Aorta (tissue), 5 donors: ENCODE data around the gene PIM1. TPM values are rescaled to one million over a fixed set of nuclear protein-coding genes. Genes with fewer than 3 reads are reported as not detected.
A peak's percentile ranks its signal among the peaks of the same experiment; 100 is the strongest.

Experiments used
- ATAC-seq: fragments of 200-7000 bp; cut with Tn5 transposase; one replicate; pipeline ENCODE4 v1.9.1; 2022; ENCODE audit warnings: moderate library complexity; ENCODE audit not compliant: low FRiP score
- DNase-seq, 2 donors: peaks; one replicate each; pipeline ENCODE4 v3.0.0-alpha.2; 2020
- H3K27ac ChIP-seq, 2 donors: one replicate each; pipeline ENCODE4 v1.5.1; 2013; ENCODE audit warnings: low read length in 2 of 2, mild to moderate bottlenecking in 2 of 2, moderate library complexity in 2 of 2, control low read depth in 1 of 2, inconsistent platforms in 1 of 2, low read depth in 1 of 2
- H3K27me3 ChIP-seq, 2 donors: one replicate each; pipeline ENCODE4 v1.6.1; 2013; ENCODE audit warnings: control low read depth in 1 of 2, low read length in 1 of 2, mild to moderate bottlenecking in 1 of 2, moderate library complexity in 1 of 2; ENCODE audit not compliant: insufficient read depth in 2 of 2, control insufficient read depth in 1 of 2
- H3K36me3 ChIP-seq, 2 donors: one replicate each; pipeline ENCODE4 v1.6.1; 2013; ENCODE audit warnings: control low read depth in 1 of 2, low read length in 1 of 2, mild to moderate bottlenecking in 1 of 2; ENCODE audit not compliant: insufficient read depth in 2 of 2, control insufficient read depth in 1 of 2
- H3K4me1 ChIP-seq, 2 donors: one replicate each; pipeline ENCODE4 v1.6.1; 2013; ENCODE audit warnings: low read length in 2 of 2, control low read depth in 1 of 2, mild to moderate bottlenecking in 1 of 2, moderate library complexity in 1 of 2; ENCODE audit not compliant: insufficient read depth in 2 of 2, control insufficient read depth in 1 of 2
- H3K4me3 ChIP-seq, 2 donors: one replicate each; pipeline ENCODE4 v1.5.1; 2013; ENCODE audit warnings: low read length in 2 of 2, control low read depth in 1 of 2, mild to moderate bottlenecking in 1 of 2
- H3K9me3 ChIP-seq: one replicate; pipeline ENCODE4 v1.6.1; 2013; ENCODE audit warnings: mild to moderate bottlenecking, low read length; ENCODE audit not compliant: control insufficient read depth
- WGBS, 2 donors: extraction: QIAGEN DNeasy Blood & Tissue Kit; methylation state at CpG; one replicate each; pipeline ENCODE4 v1.1.7; 2013; 5-methylcytosine and 5-hydroxymethylcytosine counted together
- intact Hi-C, 2 donors: fragments of 100-400 bp; cut with DNase I; formaldehyde crosslinking; loops; one replicate each; pipeline versions ENCODE4 v1.14.2 to v1.15.0; 2022
- polyA plus RNA-seq, 2 donors: library from polyadenylated mRNA; stranded (reverse); fragments of 200-250 nt; gene quantifications; one replicate each; pipeline ENCODE4 v1.2.3, GENCODE V29; 2013
- total RNA-seq, 2 donors: library from RNA; stranded (reverse); fragmentation: NEBNext Ultra II Directional; extraction: Animal tissue kit (Norgen Biotek cat#: 25700); gene quantifications; one replicate each; pipeline ENCODE4 v1.2.1, GENCODE V29; 2021
- donor health status: healthy with polysubstance abuse.
- donor health status: Bipolar disorder and iron deficiency.
- donor health status: DM: no; HTN: no; CAD: no.
- donor health status: DM: no; HTN: no; CAD: no.
- donor health status: DM: yes; HTN: yes; CAD: no.

PIM1 gene
- total and polyA plus RNA-seq, 4 donors: 17.2 to 54.2 (median 33.7) TPM

- Histone ChIP-seq H3K9me3 (no peaks in the 10 kb centered on the region), H3K36me3 (no peaks in the 10 kb centered on the region), H3K4me1 (no peaks in the 10 kb centered on the region), H3K27me3 (no peaks in the 10 kb centered on the region), H3K4me3 (no peak overlapping the region), H3K27ac (no peak overlapping the region)
- 40 to 46% methylated on average over 7 of the region's 7 CpGs for WGBS, 2 donors
- intact Hi-C loops: loop anchor here in 1 of 2 donors (1.0 to 10.0 kb wide), 3 partner anchors 38 to 326 kb away; partner anchors contain the start of gene C6orf89
- peak; percentile 91 for ATAC-seq
- DNase-seq: peak in 1 of 2 donors; percentile 65
Measured at GRCh38 chr6:37210313-37210968, 40.5 kb downstream of the PIM1 start.

GRCh38 chr6:37212268-37212667, 42.3 kb downstream of the PIM1 start:
- H3K4me3 ChIP-seq: no peak overlapping the region
- no peak for ATAC-seq
- intact Hi-C loops: loop anchor here in 1 of 2 donors (10.0 kb wide), 1 partner anchor 327 kb away; the partner anchor contains the start of gene C6orf89

GRCh38 chr6:37218061-37218460, 48.1 kb downstream of the PIM1 start:
- Histone ChIP-seq H3K4me1 (no peaks in the 10 kb centered on the region), H3K4me3 (no peak overlapping the region)

More at GRCh38 chr6:37212268-37212667, 42.3 kb downstream of the PIM1 start:
- Histone ChIP-seq H3K36me3 (no peaks in the 10 kb centered on the region), H3K4me1 (no peaks in the 10 kb centered on the region), H3K27ac (no peak overlapping the region), H3K27me3 (no peaks in the 10 kb centered on the region), H3K9me3 (no peaks in the 10 kb centered on the region)
- no peak for DNase-seq
- 90 to 91% methylated on average over 9 of the region's 9 CpGs for WGBS, 2 donors

GRCh38 chr6:37218511-37218910, 48.6 kb downstream of the PIM1 start:
- Histone ChIP-seq H3K4me1 (no peaks in the 10 kb centered on the region), H3K27me3 (no peaks in the 10 kb centered on the region), H3K9me3 (no peaks in the 10 kb centered on the region), H3K4me3 (no peak overlapping the region), H3K36me3 (no peaks in the 10 kb centered on the region), H3K27ac (no peak overlapping the region)
- 91 to 92% methylated on average over 8 of the region's 8 CpGs for WGBS, 2 donors
- DNase-seq (no peak), ATAC-seq (no peak)
- intact Hi-C loops: loop anchor here in 1 of 2 donors (10.0 kb wide), 1 partner anchor 334 kb away; the partner anchor contains the start of gene C6orf89

More at GRCh38 chr6:37218061-37218460, 48.1 kb downstream of the PIM1 start:
- no peak for ATAC-seq
- Histone ChIP-seq H3K27me3 (no peaks in the 10 kb centered on the region), H3K36me3 (no peaks in the 10 kb centered on the region), H3K27ac (no peak overlapping the region), H3K9me3 (no peaks in the 10 kb centered on the region)
- DNase-seq: no peak
- intact Hi-C loops: loop anchor here in 1 of 2 donors (10.0 kb wide), 1 partner anchor 333 kb away; the partner anchor contains the start of gene C6orf89
- WGBS, 2 donors: 95% methylated on average over 6 of the region's 6 CpGs

GRCh38 chr6:37221585-37222124, 51.7 kb downstream of the PIM1 start:
- H3K27me3 ChIP-seq: no peaks in the 10 kb centered on the region
- 65 to 66% methylated on average over 6 of the region's 6 CpGs for WGBS, 2 donors
- DNase-seq (no peak), ATAC-seq (peak; percentile 19)
- no peaks in the 10 kb centered on the region for H3K36me3 ChIP-seq
- peak overlapping the region in 1 of 2 donors; percentile 68 for H3K27ac ChIP-seq
- no peaks in the 10 kb centered on the region for H3K4me1 ChIP-seq
- no peaks in the 10 kb centered on the region for H3K9me3 ChIP-seq
- no peak overlapping the region for H3K4me3 ChIP-seq
- intact Hi-C loops: no loop called here

GRCh38 chr6:37222125-37222967, 52.4 kb downstream of the PIM1 start:
- Histone ChIP-seq H3K36me3 (no peaks in the 10 kb centered on the region), H3K27ac (peak overlapping the region in 1 of 2 donors; percentile 68), H3K4me1 (no peaks in the 10 kb centered on the region), H3K9me3 (no peaks in the 10 kb centered on the region), H3K4me3 (peak overlapping the region; percentile 61 to 72), H3K27me3 (no peaks in the 10 kb centered on the region)
- ATAC-seq: peak; percentile 91
- DNase-seq: peak; percentile 90 to 92
- intact Hi-C loops: no loop called here
- WGBS, 2 donors: 0 to 1% methylated on average over 35 to 39 of the region's 39 CpGs

GRCh38 chr6:37222992-37223391, 53.0 kb downstream of the PIM1 start:
- H3K27ac ChIP-seq: no peak overlapping the region
- H3K9me3 ChIP-seq: no peaks in the 10 kb centered on the region
- H3K4me1 ChIP-seq: no peaks in the 10 kb centered on the region
- no peaks in the 10 kb centered on the region for H3K36me3 ChIP-seq
- H3K4me3 ChIP-seq: peak overlapping the region in 1 of 2 donors; percentile 61
- ATAC-seq (no peak), DNase-seq (no peak)
- intact Hi-C loops: no loop called here
- no peaks in the 10 kb centered on the region for H3K27me3 ChIP-seq
